Thyroid gland (tissue), 4 donors: Measurements from ENCODE around the gene NTN3. TPM values are rescaled to one million over a fixed set of nuclear protein-coding genes. Genes with fewer than 3 reads are reported as not detected.

Experiments used
- DNase-seq, 2 donors: peaks; one replicate each; pipeline ENCODE4 v3.0.0-alpha.2; 2019
- H3K27ac ChIP-seq, 3 donors: fragments of 200-600 bp; sonication (generic); 1 replicate in 2 of 3; 2 replicates in 1 of 3; pipeline ENCODE4 v1.5.1; 2016 to 2019; ENCODE audit warnings: mild to moderate bottlenecking in 1 of 3, moderate library complexity in 1 of 3
- H3K27me3 ChIP-seq: fragments of 200-600 bp; sonication (generic); one replicate; pipeline ENCODE4 v1.5.1; 2019
- H3K36me3 ChIP-seq, 2 donors: fragments of 200-600 bp; sonication (generic); one replicate each; pipeline ENCODE4 v1.5.1; 2016 to 2019
- H3K4me1 ChIP-seq, 2 donors: fragments of 200-600 bp; sonication (generic); one replicate each; pipeline ENCODE4 v1.5.1; 2017 to 2019
- H3K4me3 ChIP-seq, 3 donors: fragments of 200-600 bp; sonication (generic); replicated peaks in 1 of 3; 1 replicate in 2 of 3; 2 replicates in 1 of 3; pipeline ENCODE4 v1.5.1; 2016; ENCODE audit warnings: mild to moderate bottlenecking in 1 of 3
- H3K9me3 ChIP-seq: fragments of 200-600 bp; sonication (generic); one replicate; pipeline ENCODE4 v1.5.1; 2017
- CTCF ChIP-seq, 6 experiments: fragments of 200-600 bp in 3 of 6; fragments of 450-650 bp in 3 of 6; sonication (generic) in 3 of 6; IDR thresholded peaks; one replicate each; pipeline ENCODE4 v1.5.1; 2016 to 2019; ENCODE audit warnings: antibody characterized with exemption in 6 of 6, mild to moderate bottlenecking in 2 of 6, inconsistent platforms in 1 of 6, moderate library complexity in 1 of 6
- POLR2A ChIP-seq, 2 donors: fragments of 450-650 bp; IDR thresholded peaks; one replicate each; pipeline ENCODE4 v1.6.1; 2017; ENCODE audit warnings: antibody characterized with exemption in 2 of 2, mild to moderate bottlenecking in 2 of 2, moderate library complexity in 1 of 2
- WGBS, 2 donors: methylation state at CpG; one replicate each; pipeline ENCODE4 v1.1.5; 2017; 5-methylcytosine and 5-hydroxymethylcytosine counted together
- intact Hi-C: fragments of 100-400 bp; cut with DNase I; formaldehyde crosslinking; loops from one replicate; pipeline ENCODE4 v1.15.1; 2023
- total RNA-seq, 4 donors: library from RNA; depleted of rRNA; stranded (reverse); fragments of >200 nt; gene quantifications; one replicate each; pipeline ENCODE4 v1.2.3, GENCODE V29; 2016

NTN3 gene
- total RNA-seq, 4 donors from 2014 or later = 0.13 to 0.63 (median 0.56) TPM; not detected in 1

DNA sequence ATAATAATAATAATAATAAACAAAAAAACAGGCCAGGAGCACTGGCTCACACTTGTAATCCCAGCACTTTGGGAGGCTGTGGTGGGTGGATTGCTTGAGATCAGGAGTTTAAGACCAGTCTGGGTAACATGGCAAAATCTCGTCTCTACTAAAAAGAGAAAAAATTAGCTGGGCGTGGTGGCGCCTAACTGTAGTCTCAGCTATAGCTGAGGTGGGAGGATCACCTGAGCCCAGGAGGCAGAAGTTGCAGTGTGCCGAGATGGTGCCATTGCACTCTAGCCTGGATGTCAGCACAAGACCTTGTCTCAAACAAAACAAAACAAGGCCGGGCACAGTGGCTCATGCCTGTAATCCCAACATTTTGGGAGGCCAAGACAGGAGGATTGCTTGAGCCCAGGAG lies 23.9 kb downstream of the NTN3 start:
- intact Hi-C loops = no loop called here
- WGBS, 2 donors = 89 to 93% methylated on average over 5 of the region's 5 CpGs
- peaks cover 0 to 10% of the 10 kb centered on the region in 2 donors for H3K36me3 ChIP-seq

DNA sequence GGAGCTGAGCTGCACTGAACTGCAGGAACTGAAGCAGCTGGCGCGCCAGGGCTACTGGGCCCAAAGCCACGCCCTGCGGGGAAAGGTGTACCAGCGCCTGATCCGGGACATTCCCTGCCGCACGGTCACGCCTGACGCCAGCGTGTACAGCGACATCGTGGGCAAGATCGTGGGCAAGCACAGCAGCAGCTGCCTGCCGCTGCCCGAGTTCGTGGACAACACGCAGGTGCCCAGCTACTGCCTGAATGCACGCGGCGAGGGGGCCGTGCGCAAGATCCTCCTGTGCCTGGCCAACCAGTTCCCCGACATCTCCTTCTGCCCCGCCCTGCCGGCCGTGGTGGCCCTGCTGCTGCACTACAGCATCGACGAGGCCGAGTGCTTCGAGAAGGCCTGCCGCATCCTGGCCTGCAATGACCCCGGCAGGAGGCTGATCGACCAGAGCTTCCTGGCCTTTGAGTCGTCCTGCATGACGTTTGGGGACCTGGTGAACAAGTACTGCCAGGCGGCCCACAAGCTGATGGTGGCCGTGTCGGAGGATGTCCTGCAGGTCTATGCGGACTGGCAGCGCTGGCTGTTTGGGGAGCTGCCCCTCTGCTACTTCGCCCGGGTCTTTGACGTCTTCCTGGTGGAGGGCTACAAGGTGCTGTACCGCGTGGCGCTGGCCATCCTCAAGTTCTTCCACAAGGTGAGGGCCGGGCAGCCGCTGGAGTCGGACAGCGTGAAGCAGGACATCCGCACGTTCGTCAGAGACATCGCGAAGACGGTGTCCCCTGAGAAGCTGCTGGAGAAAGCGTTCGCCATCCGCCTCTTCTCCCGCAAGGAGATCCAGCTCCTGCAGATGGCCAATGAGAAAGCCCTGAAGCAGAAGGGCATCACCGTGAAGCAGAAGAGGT lies 25.4 kb downstream of the NTN3 start:
- Histone ChIP-seq H3K27ac (no peak overlapping the region), H3K36me3 (peaks cover 0 to 10% of the 10 kb centered on the region in 2 donors), H3K4me1 (peaks cover 40 to 80% of the 10 kb centered on the region in 2 donors), H3K9me3 (no peaks in the 10 kb centered on the region), H3K4me3 (no peak overlapping the region), H3K27me3 (no peaks in the 10 kb centered on the region)
- no peak for TF ChIP-seq POLR2A (IDR thresholded peaks at IDR 0.05)
- TF ChIP-seq CTCF (IDR thresholded peaks at IDR 0.05) = no peak
- no peak for DNase-seq
- WGBS, 2 donors = 97 to 99% methylated on average over 16 to 36 of the region's 62 CpGs
- intact Hi-C loops = no loop called here

More for the DNA sequence above, 23.9 kb downstream of the NTN3 start:
- Histone ChIP-seq H3K27me3 (no peaks in the 10 kb centered on the region), H3K4me3 (no peak overlapping the region), H3K27ac (peak overlapping the region in 1 of 3 donors; percentile 24), H3K9me3 (no peaks in the 10 kb centered on the region), H3K4me1 (peaks cover 52 to 81% of the 10 kb centered on the region in 2 donors)
- no peak for DNase-seq
- TF ChIP-seq CTCF (IDR thresholded peaks at IDR 0.05) (no peak), POLR2A (IDR thresholded peaks at IDR 0.05) (no peak)

DNA sequence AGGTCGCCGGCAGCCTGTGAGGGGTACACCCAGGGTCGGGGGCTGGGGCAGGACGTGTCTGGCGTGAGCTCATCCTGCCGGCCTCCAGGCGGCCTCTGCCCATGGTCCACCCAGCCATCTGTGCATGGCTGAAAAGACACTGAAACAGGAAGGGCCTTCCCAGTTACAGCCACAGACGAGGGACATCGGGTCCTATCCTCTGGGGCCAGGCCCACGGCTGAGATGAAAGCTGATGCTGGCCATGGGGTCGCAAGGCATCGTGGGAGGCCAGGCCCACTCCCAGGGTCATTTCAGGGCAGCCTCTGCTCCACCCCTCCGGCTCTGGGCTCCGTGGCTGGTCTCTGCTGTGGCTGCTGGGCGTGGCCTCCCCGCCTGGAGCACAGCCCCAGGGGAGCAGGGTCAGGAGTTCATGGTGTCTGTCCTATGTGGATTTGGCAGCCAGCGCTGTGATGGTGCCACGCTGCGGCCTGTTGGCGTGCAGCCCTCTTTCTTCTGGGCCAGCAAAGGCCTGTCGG lies 26.1 kb downstream of the NTN3 start:
- H3K36me3 ChIP-seq = peaks cover 0 to 10% of the 10 kb centered on the region in 2 donors
- no peaks in the 10 kb centered on the region for H3K27me3 ChIP-seq
- DNase-seq = peak in 1 of 2 donors; percentile 42
- H3K9me3 ChIP-seq = no peaks in the 10 kb centered on the region
- intact Hi-C loops = no loop called here
- H3K27ac ChIP-seq = peak overlapping the region in 2 of 3 donors; percentile 79 to 90
- H3K4me3 ChIP-seq = no peak overlapping the region
- 56% methylated on average over 11 to 21 of the region's 21 CpGs for WGBS, 2 donors
- no peak for TF ChIP-seq POLR2A (IDR thresholded peaks at IDR 0.05)
- TF ChIP-seq CTCF (IDR thresholded peaks at IDR 0.05) = no peak
- H3K4me1 ChIP-seq = peaks cover 41 to 80% of the 10 kb centered on the region in 2 donors

- Histone ChIP-seq H3K36me3 (peaks cover 0 to 10% of the 10 kb centered on the region in 2 donors), H3K9me3 (no peaks in the 10 kb centered on the region), H3K4me3 (no peak overlapping the region), H3K4me1 (peaks cover 45 to 80% of the 10 kb centered on the region in 2 donors), H3K27me3 (no peaks in the 10 kb centered on the region), H3K27ac (peak overlapping the region; percentile 72 to 90 (median 79))
- intact Hi-C loops = no loop called here
- TF ChIP-seq POLR2A (IDR thresholded peaks at IDR 0.05) (no peak), CTCF (IDR thresholded peaks at IDR 0.05) (no peak)
- 80 to 88% methylated on average over 4 to 16 of the region's 26 CpGs for WGBS, 2 donors
- DNase-seq = no peak
Measured at GRCh38 chr16:2497695-2498484, 26.8 kb downstream of the NTN3 start.
